Activated CD4-positive, alpha-beta T cell treated with anti-CD3 and anti-CD28 coated beads, Interleukin-2, amount 10 ng/mL, durations not matched to agents 7 days and 5 days (primary cell): Measurements from ENCODE around the gene ATOSB. TPM values are rescaled to one million over a fixed set of nuclear protein-coding genes. Genes with fewer than 3 reads are reported as not detected.

Experiments used
- CTCF ChIA-PET: fragments of 350-600 bp; sonication (Branson Sonifier 250); formaldehyde crosslinking; loops from one replicate; lab custom pipeline; 2021; ENCODE audit warnings: antibody characterized with exemption; lab: Charles Lee
- POLR2A ChIA-PET: fragments of 350-600 bp; sonication (Branson Sonifier 250); formaldehyde crosslinking; loops from one replicate; lab custom pipeline; 2021; ENCODE audit warnings: antibody characterized with exemption; lab: Charles Lee
- DNase-seq: peaks from one replicate; pipeline ENCODE4 v3.0.0-alpha.2; 2020
- H3K27ac Mint-ChIP-seq: one replicate; pipeline ENCODE4 v1.8.0; 2021; ENCODE audit warnings: mild to moderate bottlenecking, moderate library complexity, mixed read lengths
- H3K27me3 Mint-ChIP-seq: one replicate; pipeline ENCODE4 v1.8.0; 2021; ENCODE audit warnings: mixed read lengths
- H3K36me3 Mint-ChIP-seq: one replicate; pipeline ENCODE4 v1.8.0; 2021; ENCODE audit warnings: low read depth, mixed read lengths
- H3K4me1 Mint-ChIP-seq: one replicate; pipeline ENCODE4 v1.8.0; 2021; ENCODE audit warnings: mixed read lengths
- H3K4me3 Mint-ChIP-seq: one replicate; pipeline ENCODE4 v1.8.0; 2021; ENCODE audit warnings: mild to moderate bottlenecking, moderate library complexity, mixed read lengths
- H3K9me3 Mint-ChIP-seq: one replicate; pipeline ENCODE4 v1.8.0; 2021; ENCODE audit warnings: mixed read lengths
- total RNA-seq, 2 experiments: library from RNA; stranded (reverse); gene quantifications; one replicate each; pipeline ENCODE4 v1.2.3, GENCODE V29; 2021

The ATOSB gene
- total RNA-seq, 2 experiments from 2014 or later, result 15.6 to 17.6 TPM

GRCh38 chr9:35097573-35097972 is 18.1 kb downstream of the ATOSB start:
- POLR2A ChIA-PET, result no interaction called here
- H3K27me3 Mint-ChIP-seq, result no peaks in the 10 kb centered on the region
- H3K36me3 Mint-ChIP-seq, result peaks cover 31% of the 10 kb centered on the region
- peak overlapping the region; percentile 20 for H3K4me3 Mint-ChIP-seq
- peak overlapping the region; percentile 55 for H3K27ac Mint-ChIP-seq
- DNase-seq, result no peak
- no peaks in the 10 kb centered on the region for H3K9me3 Mint-ChIP-seq
- CTCF ChIA-PET, result interaction anchor here (1.2 to 7.6 kb wide), 7 partner anchors 9 to 198 kb away, joined by 3 to 95 read pairs (median 10); partner anchors contain the start of genes FANCG and VCP
- peaks cover 62% of the 10 kb centered on the region for H3K4me1 Mint-ChIP-seq

GRCh38 chr9:35096035-35096849 is 19.4 kb downstream of the ATOSB start, which contains the start of gene PIGO:
TSS of gene PIGO (minus strand) at chr9:35096591. CDS start at chr9:35095565, 1,026 bp downstream.
- Mint-ChIP-seq H3K4me1 (peaks cover 53% of the 10 kb centered on the region), H3K9me3 (no peaks in the 10 kb centered on the region), H3K27ac (peak within 1 kb of the TSS; percentile 92), H3K4me3 (peak within 1 kb of the TSS; percentile 87), H3K27me3 (no peaks in the 10 kb centered on the region), H3K36me3 (peaks cover 33% of the 10 kb centered on the region)
- ChIA-PET CTCF (interaction anchor here (0.6 to 7.6 kb wide), 14 partner anchors 9 to 1941 kb away, joined by 3 to 95 read pairs (median 5); partner anchors contain the start of genes ATOSB, FANCG and VCP), POLR2A (interaction anchor here (0.8 kb wide), 1 partner anchor 196 kb away, joined by 3 read pairs; no protein-coding TSS in a partner anchor)
- DNase-seq, result peak; percentile 91

DNA sequence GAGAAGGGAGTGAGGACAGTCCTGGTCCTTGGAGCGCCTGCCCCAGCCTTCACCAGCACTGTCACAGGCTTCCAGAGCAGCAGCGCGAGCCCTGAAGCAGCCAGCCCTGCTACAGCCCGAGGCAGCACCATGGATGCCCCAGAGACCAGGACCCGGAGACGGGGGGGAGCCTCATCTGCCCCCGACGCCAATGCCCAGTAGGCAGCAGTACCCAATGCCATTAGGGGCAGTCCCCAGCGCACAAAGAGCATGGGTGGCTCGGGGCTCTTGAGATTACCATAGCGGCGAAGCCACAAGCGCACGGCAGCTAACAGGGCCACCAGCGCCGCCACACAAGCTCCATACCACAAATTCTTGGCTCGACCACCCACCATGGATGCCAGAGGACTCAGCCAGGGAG is 24.1 kb downstream of the ATOSB start:
- no peak for DNase-seq
- H3K27me3 Mint-ChIP-seq, result no peaks in the 10 kb centered on the region
- no peak overlapping the region for H3K27ac Mint-ChIP-seq
- H3K9me3 Mint-ChIP-seq, result no peaks in the 10 kb centered on the region
- no peak overlapping the region for H3K4me3 Mint-ChIP-seq
- H3K4me1 Mint-ChIP-seq, result peaks cover 24% of the 10 kb centered on the region
- CTCF ChIA-PET, result interaction anchor here (7.6 kb wide), 1 partner anchor 12 kb away, joined by 95 read pairs; the partner anchor contains the start of gene FANCG
- POLR2A ChIA-PET, result no interaction called here
- peaks cover 36% of the 10 kb centered on the region for H3K36me3 Mint-ChIP-seq

- no peaks in the 10 kb centered on the region for H3K9me3 Mint-ChIP-seq
- peaks cover 7% of the 10 kb centered on the region for H3K4me1 Mint-ChIP-seq
- POLR2A ChIA-PET, result no interaction called here
- DNase-seq, result no peak
- H3K4me3 Mint-ChIP-seq, result no peak overlapping the region
- CTCF ChIA-PET, result no interaction called here
- peaks cover 38% of the 10 kb centered on the region for H3K36me3 Mint-ChIP-seq
- H3K27me3 Mint-ChIP-seq, result no peaks in the 10 kb centered on the region
- no peak overlapping the region for H3K27ac Mint-ChIP-seq
These were observed 26.2 kb downstream of the ATOSB start for GRCh38 chr9:35089434-35089833.

GRCh38 chr9:35085078-35085477 is 30.6 kb downstream of the ATOSB start:
- Mint-ChIP-seq H3K4me1 (peaks cover 3% of the 10 kb centered on the region), H3K9me3 (no peaks in the 10 kb centered on the region), H3K27me3 (no peaks in the 10 kb centered on the region), H3K36me3 (peaks cover 23% of the 10 kb centered on the region), H3K4me3 (no peak overlapping the region), H3K27ac (no peak overlapping the region)
- POLR2A ChIA-PET, result no interaction called here
- DNase-seq, result no peak
- CTCF ChIA-PET, result interaction anchor here (2.4 kb wide), 1 partner anchor 185 kb away, joined by 6 read pairs; no protein-coding TSS in a partner anchor

GRCh38 chr9:35079426-35080341 is 36.0 kb downstream of the ATOSB start, which contains the start of gene FANCG:
TSS of gene FANCG (minus strand) at chr9:35079942. CDS start at chr9:35079524, 418 bp downstream.
- DNase-seq, result peak; percentile 89
- H3K27me3 Mint-ChIP-seq, result no peaks in the 10 kb centered on the region
- ChIA-PET POLR2A (interaction anchor here (0.9 kb wide), 1 partner anchor 8 kb away, joined by 8 read pairs; no protein-coding TSS in a partner anchor), CTCF (interaction anchor here (0.9 to 8.1 kb wide), 11 partner anchors 8 to 377 kb away, joined by 3 to 95 read pairs (median 3); partner anchors contain the start of genes PIGO, STOML2 and VCP)
- peak within 1 kb of the TSS; percentile 97 for H3K4me3 Mint-ChIP-seq
- H3K36me3 Mint-ChIP-seq, result peaks cover 30% of the 10 kb centered on the region
- peak within 1 kb of the TSS; percentile 99 for H3K27ac Mint-ChIP-seq
- H3K9me3 Mint-ChIP-seq, result no peaks in the 10 kb centered on the region
- H3K4me1 Mint-ChIP-seq, result peaks cover 40% of the 10 kb centered on the region

DNA sequence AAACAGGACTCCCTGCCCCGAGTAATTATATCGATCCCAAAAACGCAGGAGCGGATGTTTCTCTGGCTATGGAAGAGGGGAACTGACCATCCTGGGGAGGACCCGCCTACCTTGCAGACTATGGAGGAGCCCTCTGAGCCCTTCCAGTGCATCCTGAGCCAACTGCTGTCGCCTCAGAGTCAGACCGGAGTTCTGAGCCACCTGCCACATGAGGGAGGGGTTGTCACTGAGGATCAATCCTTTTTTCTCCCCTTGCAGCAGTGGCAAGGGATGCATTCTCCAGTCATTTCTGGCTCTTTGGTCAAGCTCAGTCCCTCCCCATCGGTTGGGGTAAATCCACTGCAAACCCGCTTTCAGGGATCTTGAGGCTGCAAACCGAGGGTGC is 36.6 kb downstream of the ATOSB start:
- Mint-ChIP-seq H3K9me3 (no peaks in the 10 kb centered on the region), H3K36me3 (peaks cover 36% of the 10 kb centered on the region), H3K27ac (peak overlapping the region; percentile 99), H3K4me1 (peaks cover 40% of the 10 kb centered on the region), H3K27me3 (no peaks in the 10 kb centered on the region), H3K4me3 (peak overlapping the region; percentile 97)
- POLR2A ChIA-PET, result no interaction called here
- DNase-seq, result peak; percentile 26
- CTCF ChIA-PET, result interaction anchor here (0.9 to 8.1 kb wide), 6 partner anchors 12 to 27 kb away, joined by 3 to 95 read pairs (median 6); partner anchors contain the start of genes PIGO and STOML2

GRCh38 chr9:35078066-35078465 is 37.6 kb downstream of the ATOSB start:
- DNase-seq, result no peak
- Mint-ChIP-seq H3K4me1 (peaks cover 46% of the 10 kb centered on the region), H3K27ac (peak overlapping the region; percentile 99), H3K27me3 (no peaks in the 10 kb centered on the region), H3K4me3 (peak overlapping the region; percentile 97), H3K36me3 (peaks cover 42% of the 10 kb centered on the region), H3K9me3 (no peaks in the 10 kb centered on the region)
- ChIA-PET CTCF (interaction anchor here (0.7 to 8.1 kb wide), 7 partner anchors 11 to 93 kb away, joined by 3 to 95 read pairs (median 3); partner anchors contain the start of genes ATOSB, PIGO and STOML2), POLR2A (no interaction called here)

DNA sequence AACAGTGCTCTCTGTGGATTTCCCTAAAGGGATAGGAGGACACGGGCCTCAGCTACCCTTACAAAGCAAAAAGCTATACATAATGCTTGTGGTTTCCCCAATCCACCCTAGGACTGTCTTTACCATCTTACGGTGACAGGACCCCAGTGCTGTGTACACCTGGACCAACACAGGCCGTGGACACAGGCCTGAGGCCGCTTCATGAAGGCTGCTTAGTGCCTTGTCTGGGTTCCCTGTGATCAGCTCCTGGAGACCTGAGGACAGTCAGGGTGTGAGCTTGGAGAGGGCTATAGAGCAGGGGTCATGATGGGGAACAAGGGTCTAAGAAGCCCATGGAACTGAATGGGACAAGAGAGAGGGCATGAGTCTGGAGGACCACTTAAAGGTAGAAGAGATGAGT is 38.8 kb downstream of the ATOSB start:
- POLR2A ChIA-PET, result interaction anchor here (0.5 kb wide), 1 partner anchor 1032 kb away, joined by 3 read pairs; no protein-coding TSS in a partner anchor
- peaks cover 42% of the 10 kb centered on the region for H3K36me3 Mint-ChIP-seq

GRCh38 chr9:35075358-35075757 is 40.3 kb downstream of the ATOSB start:
- DNase-seq, result no peak
- ChIA-PET POLR2A (no interaction called here), CTCF (no interaction called here)
- Mint-ChIP-seq H3K9me3 (no peaks in the 10 kb centered on the region), H3K4me1 (peaks cover 58% of the 10 kb centered on the region), H3K27ac (no peak overlapping the region), H3K36me3 (peaks cover 53% of the 10 kb centered on the region), H3K4me3 (no peak overlapping the region), H3K27me3 (no peaks in the 10 kb centered on the region)

More for the DNA sequence above, 38.8 kb downstream of the ATOSB start:
- no peak for DNase-seq
- CTCF ChIA-PET, result interaction anchor here (1.2 to 8.1 kb wide), 5 partner anchors 18 to 527 kb away, joined by 3 to 95 read pairs (median 4); partner anchors contain the start of genes ATOSB, PIGO and STOML2
- Mint-ChIP-seq H3K4me3 (peak overlapping the region; percentile 97), H3K27me3 (no peaks in the 10 kb centered on the region), H3K27ac (no peak overlapping the region), H3K4me1 (peaks cover 51% of the 10 kb centered on the region), H3K9me3 (no peaks in the 10 kb centered on the region)

DNA sequence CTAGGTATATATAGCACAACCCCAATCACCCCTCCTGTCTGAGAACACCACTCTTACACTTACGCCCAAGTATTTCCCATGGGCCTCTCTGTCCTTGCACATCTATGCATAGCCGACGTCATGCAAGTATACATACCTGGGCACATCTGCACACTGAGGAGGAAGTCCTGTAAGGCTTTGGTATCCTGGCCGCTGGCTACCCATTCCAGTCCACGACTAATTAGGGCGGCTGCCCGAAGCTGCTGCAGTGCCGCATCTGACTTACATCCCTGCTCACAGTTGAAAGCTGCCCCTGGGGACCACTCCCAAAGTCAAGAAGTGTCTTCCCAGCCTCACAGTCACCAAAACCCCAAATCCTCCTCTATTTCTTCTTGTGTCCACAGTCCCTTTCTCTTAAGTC is 40.9 kb downstream of the ATOSB start:
- no peaks in the 10 kb centered on the region for H3K27me3 Mint-ChIP-seq
- H3K36me3 Mint-ChIP-seq, result peaks cover 57% of the 10 kb centered on the region
- H3K4me1 Mint-ChIP-seq, result peaks cover 59% of the 10 kb centered on the region
- no peaks in the 10 kb centered on the region for H3K9me3 Mint-ChIP-seq
- CTCF ChIA-PET, result no interaction called here
- no peak for DNase-seq
- no peak overlapping the region for H3K27ac Mint-ChIP-seq
- POLR2A ChIA-PET, result no interaction called here
- no peak overlapping the region for H3K4me3 Mint-ChIP-seq

DNA sequence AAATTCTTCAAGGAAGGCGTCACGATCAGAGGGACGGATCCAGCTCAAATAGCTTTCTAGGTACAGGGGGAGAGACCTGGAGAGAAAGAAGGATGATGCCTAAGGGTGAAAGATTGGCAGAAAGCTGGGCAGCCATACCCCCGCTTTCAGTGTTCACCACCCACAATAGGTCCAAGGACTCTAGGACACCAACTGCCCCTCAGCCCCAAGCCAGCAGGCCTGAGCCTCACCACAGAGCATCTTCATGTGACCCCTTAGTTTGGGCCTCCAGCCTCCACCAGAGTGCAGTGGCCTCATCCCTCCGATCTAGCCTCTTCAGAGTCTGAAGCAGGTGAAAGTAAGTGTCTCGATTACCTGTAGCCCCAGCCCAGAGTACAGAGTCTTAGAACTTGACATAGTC is 41.5 kb downstream of the ATOSB start:
- peaks cover 65% of the 10 kb centered on the region for H3K4me1 Mint-ChIP-seq
- no peak overlapping the region for H3K27ac Mint-ChIP-seq
- CTCF ChIA-PET, result no interaction called here
- POLR2A ChIA-PET, result no interaction called here
- no peaks in the 10 kb centered on the region for H3K9me3 Mint-ChIP-seq
- no peak overlapping the region for H3K4me3 Mint-ChIP-seq
- no peak for DNase-seq
- H3K27me3 Mint-ChIP-seq, result no peaks in the 10 kb centered on the region
- peaks cover 61% of the 10 kb centered on the region for H3K36me3 Mint-ChIP-seq
